ENCODE data around the gene TMEM45A.
"Not testable (repeated sequence)": the region's sequence is repeated elsewhere in the genome, so short reads cannot be mapped to it uniquely, and the experiment has no call there.

The TMEM45A gene

GRCh38 chr3:100533176-100533575, 40.8 kb downstream of the TMEM45A start:
- DNase-seq (ENCODE audit: low read depth in 2 of 2): no peak

GRCh38 chr3:100535610-100535943, 43.2 kb downstream of the TMEM45A start:
- DNase-seq (ENCODE audit: low read depth in 2 of 2): no peak

GRCh38 chr3:100536093-100536492, 43.7 kb downstream of the TMEM45A start:
- no peak for DNase-seq (ENCODE audit: low read depth in 2 of 2)

- no peak for DNase-seq (ENCODE audit: low read depth in 2 of 2)
Observed at GRCh38 chr3:100537646-100538338, 45.4 kb downstream of the TMEM45A start.

GRCh38 chr3:100538339-100538706, 45.9 kb downstream of the TMEM45A start:
- DNase-seq (ENCODE audit: low read depth in 2 of 2): no peak

- no peak for DNase-seq (ENCODE audit: low read depth in 2 of 2)
Observed at GRCh38 chr3:100540791-100541334, 48.4 kb downstream of the TMEM45A start.

- not testable (repeated sequence) for DNase-seq (ENCODE audit: low read depth in 2 of 2)
Observed at GRCh38 chr3:100541428-100541827, 49.0 kb downstream of the TMEM45A start.

- DNase-seq (ENCODE audit: low read depth in 2 of 2): no peak
Observed at GRCh38 chr3:100545371-100545770, 53.0 kb downstream of the TMEM45A start.

GRCh38 chr3:100546020-100546744, 53.8 kb downstream of the TMEM45A start:
- no peak for DNase-seq (ENCODE audit: low read depth in 2 of 2)

GRCh38 chr3:100548053-100548452, 55.6 kb downstream of the TMEM45A start:
- no peak for DNase-seq (ENCODE audit: low read depth in 2 of 2)

GRCh38 chr3:100553618-100554372, 61.4 kb downstream of the TMEM45A start:
- DNase-seq (ENCODE audit: low read depth in 2 of 2): no peak

GRCh38 chr3:100554373-100554676, 61.9 kb downstream of the TMEM45A start:
- DNase-seq (ENCODE audit: low read depth in 2 of 2): no peak

- no peak for DNase-seq (ENCODE audit: low read depth in 2 of 2)
Observed at GRCh38 chr3:100556673-100557310, 64.4 kb downstream of the TMEM45A start.

GRCh38 chr3:100558233-100558632, 65.8 kb downstream of the TMEM45A start:
- DNase-seq (ENCODE audit: low read depth in 2 of 2): no peak

GRCh38 chr3:100560426-100560825, 68.0 kb downstream of the TMEM45A start:
- DNase-seq (ENCODE audit: low read depth in 2 of 2): no peak

- DNase-seq (ENCODE audit: low read depth in 2 of 2): no peak
Observed at GRCh38 chr3:100561459-100562158, 69.2 kb downstream of the TMEM45A start.

GRCh38 chr3:100562224-100562857, 69.9 kb downstream of the TMEM45A start:
- no peak for DNase-seq (ENCODE audit: low read depth in 2 of 2)

- no peak for DNase-seq (ENCODE audit: low read depth in 2 of 2)
Observed at GRCh38 chr3:100563228-100563627, 70.8 kb downstream of the TMEM45A start.

GRCh38 chr3:100563652-100564211, 71.3 kb downstream of the TMEM45A start:
- DNase-seq (ENCODE audit: low read depth in 2 of 2): no peak

- no peak for DNase-seq (ENCODE audit: low read depth in 2 of 2)
Observed at GRCh38 chr3:100570811-100571210, 78.4 kb downstream of the TMEM45A start.

- no peak for DNase-seq (ENCODE audit: low read depth in 2 of 2)
Observed at GRCh38 chr3:100574536-100574935, 82.1 kb downstream of the TMEM45A start.
